ENCODE results near the gene TOX2. TPM values are rescaled to one million over a fixed set of nuclear protein-coding genes. Genes with fewer than 3 reads are reported as not detected.

Gene TOX2
- total RNA-seq, 2 donors from 2014 or later = 8.8 to 52.8 TPM

GRCh38 chr20:44080064-44080463 is 165.4 kb downstream of the TOX2 start:
- Histone ChIP-seq H3K36me3 (no peaks in the 10 kb centered on the region), H3K4me3 (no peak overlapping the region), H3K27me3 (replicated peaks; ENCODE audit: insufficient read depth) (no peaks in the 10 kb centered on the region), H3K9me3 (no peaks in the 10 kb centered on the region), H3K4me1 (replicated peaks) (no peaks in the 10 kb centered on the region), H3K27ac (no peak overlapping the region)
- 81% methylated on average over 10 of the region's 10 CpGs for WGBS
- DNase-seq (ENCODE audit: low spot score) = no peak
- TF ChIP-seq CTCF (IDR thresholded peaks at IDR 0.05) = no peak
- no peak for TF ChIP-seq POLR2AphosphoS5 (IDR thresholded peaks at IDR 0.05)
- no peak for TF ChIP-seq POLR2A (IDR thresholded peaks at IDR 0.05)
- intact Hi-C loops (cut with DNase I) = loop anchor here (1.0 to 5.0 kb wide), 4 partner anchors 63 to 543 kb away; no protein-coding TSS in a partner anchor

GRCh38 chr20:44080646-44081267 is 166.1 kb downstream of the TOX2 start:
- H3K27ac ChIP-seq = no peak overlapping the region

GRCh38 chr20:44081476-44081875 is 166.8 kb downstream of the TOX2 start:
- Histone ChIP-seq H3K4me1 (replicated peaks) (no peaks in the 10 kb centered on the region), H3K9me3 (no peaks in the 10 kb centered on the region), H3K27ac (no peak overlapping the region), H3K36me3 (no peaks in the 10 kb centered on the region), H3K4me3 (no peak overlapping the region), H3K27me3 (replicated peaks; ENCODE audit: insufficient read depth) (no peaks in the 10 kb centered on the region)
- intact Hi-C loops (cut with DNase I) = loop anchor here (5.0 kb wide), 3 partner anchors 64 to 544 kb away; no protein-coding TSS in a partner anchor
- no peak for DNase-seq (ENCODE audit: low spot score)
- 79% methylated on average over 4 of the region's 4 CpGs for WGBS
- no peak for TF ChIP-seq POLR2AphosphoS5 (IDR thresholded peaks at IDR 0.05)
- TF ChIP-seq CTCF (IDR thresholded peaks at IDR 0.05) = no peak
- no peak for TF ChIP-seq POLR2A (IDR thresholded peaks at IDR 0.05)

More at GRCh38 chr20:44080646-44081267, 166.1 kb downstream of the TOX2 start:
- H3K36me3 ChIP-seq = no peaks in the 10 kb centered on the region
- peak; percentile 66 for DNase-seq (ENCODE audit: low spot score)
- no peaks in the 10 kb centered on the region for H3K4me1 ChIP-seq (replicated peaks)
- no peak overlapping the region for H3K4me3 ChIP-seq
- TF ChIP-seq CTCF (IDR thresholded peaks at IDR 0.05) (peak; percentile 97 to 100 (median 99)), POLR2AphosphoS5 (IDR thresholded peaks at IDR 0.05) (peak; percentile 25), POLR2A (IDR thresholded peaks at IDR 0.05) (no peak)
- H3K9me3 ChIP-seq = no peaks in the 10 kb centered on the region
- no peaks in the 10 kb centered on the region for H3K27me3 ChIP-seq (replicated peaks; ENCODE audit: insufficient read depth)
- intact Hi-C loops (cut with DNase I) = loop anchor here (1.0 to 5.0 kb wide), 4 partner anchors 63 to 543 kb away; no protein-coding TSS in a partner anchor
- 12% methylated on average over 8 of the region's 8 CpGs for WGBS

- Histone ChIP-seq H3K4me3 (no peak overlapping the region), H3K27ac (no peak overlapping the region), H3K4me1 (replicated peaks) (no peaks in the 10 kb centered on the region), H3K36me3 (no peaks in the 10 kb centered on the region), H3K27me3 (replicated peaks; ENCODE audit: insufficient read depth) (no peaks in the 10 kb centered on the region), H3K9me3 (no peaks in the 10 kb centered on the region)
- WGBS = 82% methylated on average over 5 of the region's 5 CpGs
- TF ChIP-seq POLR2AphosphoS5 (IDR thresholded peaks at IDR 0.05) = no peak
- no peak for TF ChIP-seq CTCF (IDR thresholded peaks at IDR 0.05)
- TF ChIP-seq POLR2A (IDR thresholded peaks at IDR 0.05) = no peak
- intact Hi-C loops (cut with DNase I) = loop anchor here (5.0 kb wide), 3 partner anchors 65 to 545 kb away; no protein-coding TSS in a partner anchor
- no peak for DNase-seq (ENCODE audit: low spot score)
These were observed 167.2 kb downstream of the TOX2 start for GRCh38 chr20:44081888-44082287.

Data from prostate gland (tissue), 2 donors.